HG03280 (cell line): ENCODE results near the gene NEUROG1.

Experiments
- ATAC-seq: cut with Tn5 transposase; IDR thresholded peaks from one replicate; pipeline ENCODE4 v1.9.1; 2021; ENCODE audit warnings: mild to moderate bottlenecking, moderate library complexity; ENCODE audit not compliant: unreplicated experiment

The NEUROG1 gene

DNA sequence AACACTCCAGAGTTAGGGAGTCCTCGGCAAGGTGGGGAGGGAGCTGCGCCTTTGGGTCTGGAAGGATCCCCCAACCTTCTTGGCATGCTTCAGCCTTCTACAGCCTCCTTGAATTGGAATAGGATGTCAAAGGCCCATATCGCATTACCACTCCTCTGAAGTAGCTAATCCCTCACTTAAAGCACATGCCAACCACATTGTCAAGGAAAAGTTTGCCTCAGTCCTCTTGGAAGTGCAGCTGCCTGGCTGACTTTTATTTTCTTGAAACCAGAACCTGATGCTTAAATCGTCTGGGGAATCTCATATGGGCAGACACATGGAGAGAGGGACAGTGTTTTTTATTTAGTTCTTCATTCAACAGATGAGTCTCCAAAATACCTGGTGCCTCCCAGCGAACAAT is 28.6 kb upstream of the NEUROG1 start:
- ATAC-seq, result no peak

DNA sequence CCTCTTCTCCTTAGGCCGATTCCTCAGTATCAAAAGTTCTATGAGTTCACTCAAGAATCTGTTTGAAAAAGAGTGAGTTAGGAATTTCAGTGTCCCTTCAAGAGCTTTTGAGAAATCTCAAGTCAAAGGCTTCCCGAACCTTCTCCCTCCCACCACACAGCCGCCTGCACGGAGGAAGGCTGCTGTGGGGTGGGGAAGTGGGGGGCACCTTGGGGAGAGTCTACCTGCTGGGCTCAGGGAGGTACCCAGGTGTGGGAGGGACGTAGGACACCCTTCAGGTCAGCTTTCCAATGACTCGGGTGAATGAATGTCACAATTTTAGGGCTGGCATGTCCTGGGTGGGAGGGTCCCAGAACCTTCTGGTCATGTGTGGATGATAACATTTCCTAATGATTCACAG is 25.5 kb upstream of the NEUROG1 start:
- ATAC-seq, result no peak

DNA sequence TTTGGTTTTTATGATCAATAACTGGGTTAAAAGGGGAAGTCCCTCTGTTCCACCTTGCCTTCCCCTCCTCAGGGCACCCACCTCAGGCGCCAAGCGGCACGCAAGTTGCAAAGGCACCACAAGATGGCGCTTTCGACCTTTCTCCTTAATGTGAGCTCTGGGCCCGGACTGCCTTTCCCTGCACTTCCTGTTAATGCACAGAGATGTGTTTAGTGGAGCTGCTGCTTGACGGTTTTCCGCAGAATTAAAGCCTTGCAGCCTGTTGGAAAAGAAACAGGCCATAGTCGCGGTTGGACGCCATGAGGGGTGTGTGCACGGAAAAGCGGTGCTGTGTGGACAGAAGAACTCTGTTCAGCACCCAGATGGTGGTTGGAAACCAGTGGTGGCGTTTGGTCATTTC is 25.1 kb upstream of the NEUROG1 start:
- peak; percentile 95 for ATAC-seq

DNA sequence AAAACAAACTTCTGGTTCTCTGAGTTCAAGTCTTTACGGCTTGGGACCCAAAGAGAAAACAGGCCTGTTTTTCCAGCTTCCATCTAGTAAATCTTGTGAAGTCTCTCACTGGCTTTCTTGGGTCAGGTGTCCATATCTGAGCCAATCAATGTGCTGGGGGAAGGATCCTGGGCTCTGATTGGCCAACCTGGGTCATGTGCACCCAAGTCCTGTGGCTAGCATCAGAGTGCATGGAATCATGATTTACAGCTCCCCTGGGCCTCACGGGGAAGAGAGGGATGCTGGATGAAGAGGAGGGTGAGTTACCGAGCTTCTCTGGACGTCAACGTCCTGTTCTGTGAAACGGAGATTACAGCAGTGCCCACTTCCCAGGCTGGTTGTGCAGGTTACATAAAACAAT is 23.6 kb upstream of the NEUROG1 start:
- no peak for ATAC-seq

DNA sequence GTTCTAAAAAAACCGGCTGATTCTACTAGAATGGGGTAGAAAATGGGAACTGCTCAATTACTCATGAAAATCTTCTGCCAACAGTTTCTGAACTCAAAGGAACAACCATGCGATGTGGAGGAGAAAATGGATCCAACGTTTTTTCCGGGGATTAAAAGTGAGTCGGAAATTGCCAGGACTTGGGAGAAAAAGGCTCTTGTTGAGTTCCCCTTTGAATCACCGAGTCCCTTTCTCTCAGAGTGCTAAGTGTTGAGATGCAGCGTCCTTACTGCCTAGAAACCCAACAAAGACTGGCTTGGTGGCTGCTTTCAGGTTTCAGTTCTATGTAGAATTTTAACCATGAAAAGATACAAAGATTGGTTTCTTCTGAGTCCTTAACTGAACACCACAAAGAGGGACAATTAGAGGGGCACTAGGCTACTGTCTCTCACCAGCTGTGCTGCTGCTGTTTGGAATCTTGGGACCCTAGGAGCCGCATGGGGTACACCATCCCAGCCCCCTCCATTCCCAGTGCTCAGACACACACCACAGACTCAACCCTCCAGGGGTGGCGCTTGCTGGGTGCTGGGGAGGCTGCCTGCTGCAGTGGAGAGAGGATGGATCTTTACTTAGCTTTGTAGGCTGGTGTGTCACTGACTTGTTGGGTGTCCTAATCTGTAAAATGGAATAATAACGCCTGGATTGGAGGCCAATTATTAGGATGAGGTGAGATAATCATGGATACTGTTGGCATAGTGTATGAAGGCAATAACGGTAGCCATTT is 21.5 kb upstream of the NEUROG1 start:
- no peak for ATAC-seq

DNA sequence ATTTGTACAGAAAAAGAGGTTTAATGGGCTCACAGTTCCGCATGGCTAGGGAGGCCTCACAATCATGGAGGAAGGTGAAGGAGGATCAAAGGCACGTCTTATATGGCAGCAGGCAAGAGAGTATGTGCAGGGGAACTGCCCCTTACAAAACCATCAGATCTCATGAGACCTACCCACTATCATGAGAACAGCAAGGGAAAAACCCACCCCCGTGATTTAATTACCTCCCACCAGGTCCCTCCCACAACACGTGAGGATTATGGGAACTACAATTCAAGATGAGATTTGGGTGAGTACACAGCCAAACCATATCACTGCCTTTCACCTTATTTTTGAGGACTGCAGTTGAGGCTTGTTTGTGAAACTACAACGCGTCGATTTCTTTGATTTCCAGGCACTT is 20.9 kb upstream of the NEUROG1 start:
- ATAC-seq, result no peak

DNA sequence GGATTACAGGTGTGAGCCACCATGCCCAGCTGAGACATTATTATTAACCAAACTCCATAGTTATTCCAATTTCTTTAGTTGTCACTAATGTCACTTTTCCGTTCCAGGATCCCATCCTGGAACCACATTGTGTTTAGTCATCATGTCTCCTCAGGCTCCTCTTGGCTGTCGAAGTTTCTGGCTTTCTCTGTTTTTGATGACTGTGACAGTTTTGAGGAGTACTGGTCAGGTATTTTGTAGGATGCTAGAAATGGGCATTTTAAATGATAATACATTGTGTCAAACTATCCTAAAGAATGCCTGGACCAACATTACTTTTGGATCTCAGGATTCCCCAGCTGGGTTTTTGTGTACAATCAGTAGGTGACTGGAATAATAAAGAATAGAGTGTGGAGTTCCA is 19.8 kb upstream of the NEUROG1 start:
- no peak for ATAC-seq

DNA sequence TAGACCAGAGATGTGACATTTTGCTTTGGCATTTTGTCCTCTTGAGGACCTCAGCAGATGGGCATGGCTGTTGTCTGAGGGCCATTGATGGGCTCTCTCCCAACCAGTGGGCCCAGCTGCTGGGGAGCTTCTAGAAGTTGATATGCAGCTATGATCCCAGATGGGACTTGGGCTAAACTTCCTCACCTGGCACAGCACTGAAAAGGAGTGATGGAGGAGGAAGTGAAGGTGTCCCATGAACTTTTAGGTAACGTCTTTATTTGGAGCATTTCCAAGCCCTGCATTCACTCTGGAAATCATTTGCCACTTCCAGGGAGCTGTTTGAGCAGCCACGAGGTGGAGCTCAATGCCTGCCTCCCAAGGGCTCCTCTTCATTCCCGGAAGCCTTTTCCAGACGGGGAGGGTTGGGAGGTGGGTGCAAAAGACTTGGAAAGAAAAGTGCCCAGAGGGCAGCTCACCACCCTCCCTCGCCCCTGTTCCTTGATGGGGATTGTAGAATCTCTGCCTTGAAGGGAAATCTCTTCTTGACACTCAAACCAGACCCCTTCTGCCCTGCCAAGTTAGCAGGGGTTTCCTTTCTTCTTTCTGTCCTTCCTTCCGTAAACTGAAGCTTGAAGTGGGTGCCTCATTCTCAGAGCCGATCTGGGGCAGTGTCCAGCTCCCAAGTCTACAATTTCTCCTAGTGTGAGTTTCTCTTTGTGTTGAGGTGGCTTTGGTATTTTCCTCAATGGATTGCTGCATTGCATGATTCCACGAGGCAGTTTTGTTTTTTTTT is 18.1 kb upstream of the NEUROG1 start:
- no peak for ATAC-seq

DNA sequence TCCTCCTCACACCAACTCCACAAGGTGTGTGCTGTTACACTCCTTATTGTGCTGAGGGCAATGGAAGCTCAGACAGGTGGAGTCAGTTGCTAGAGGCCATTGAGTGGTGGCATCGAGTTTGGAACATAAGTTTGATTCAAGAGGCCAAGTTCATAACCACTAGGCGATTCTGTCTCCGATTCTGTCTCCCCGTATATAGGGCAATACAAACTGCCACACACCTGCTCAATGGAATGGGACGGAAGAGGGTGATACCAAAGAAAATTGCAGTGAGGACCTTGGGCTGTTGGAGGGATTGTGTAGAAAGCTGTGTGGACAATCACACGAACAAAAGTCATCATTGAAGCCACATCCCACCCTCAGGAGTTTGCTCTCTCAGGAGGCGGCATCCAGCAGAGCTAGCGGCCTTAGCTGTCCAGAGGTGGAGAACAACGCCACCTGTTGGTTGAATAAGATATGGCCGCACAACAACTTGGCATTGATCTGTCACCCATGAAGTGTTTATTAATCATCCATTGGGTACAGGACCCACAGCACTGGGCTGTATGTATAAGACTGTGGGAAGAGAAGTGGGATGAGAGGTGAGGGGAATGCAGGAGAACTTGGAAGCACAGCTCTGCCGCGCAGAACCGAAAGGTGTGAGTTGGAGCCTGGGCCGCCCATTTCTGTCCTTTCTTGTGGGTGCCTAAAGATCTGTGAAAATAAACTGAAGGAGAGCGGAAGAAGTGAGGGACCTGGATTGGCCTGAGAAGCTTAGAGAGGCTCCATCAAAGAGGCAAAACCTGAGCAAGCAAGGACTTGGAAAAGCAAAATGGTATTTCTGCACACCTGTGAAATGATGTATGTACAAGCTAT is 16.1 kb upstream of the NEUROG1 start:
- peak; percentile 74 for ATAC-seq

DNA sequence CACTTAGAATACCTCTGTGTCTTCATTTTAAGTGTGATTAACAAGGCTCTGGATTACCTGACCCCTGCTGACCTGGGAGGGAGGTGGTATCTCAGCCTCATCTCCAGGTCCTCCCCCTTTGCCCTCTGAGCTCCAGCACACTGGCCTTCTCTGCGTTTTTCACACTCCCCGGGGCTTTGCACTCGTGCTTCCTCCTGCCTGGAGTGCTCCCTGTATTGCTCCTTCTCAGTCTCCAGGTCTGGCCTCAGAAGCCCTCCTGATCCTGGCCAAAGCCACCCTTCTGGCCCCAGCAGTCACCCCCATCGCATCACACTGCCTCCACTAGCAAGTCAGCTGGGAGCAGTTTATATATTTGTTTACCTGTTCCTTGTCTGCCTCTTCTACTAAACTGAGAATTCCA is 13.6 kb upstream of the NEUROG1 start:
- ATAC-seq, result no peak

DNA sequence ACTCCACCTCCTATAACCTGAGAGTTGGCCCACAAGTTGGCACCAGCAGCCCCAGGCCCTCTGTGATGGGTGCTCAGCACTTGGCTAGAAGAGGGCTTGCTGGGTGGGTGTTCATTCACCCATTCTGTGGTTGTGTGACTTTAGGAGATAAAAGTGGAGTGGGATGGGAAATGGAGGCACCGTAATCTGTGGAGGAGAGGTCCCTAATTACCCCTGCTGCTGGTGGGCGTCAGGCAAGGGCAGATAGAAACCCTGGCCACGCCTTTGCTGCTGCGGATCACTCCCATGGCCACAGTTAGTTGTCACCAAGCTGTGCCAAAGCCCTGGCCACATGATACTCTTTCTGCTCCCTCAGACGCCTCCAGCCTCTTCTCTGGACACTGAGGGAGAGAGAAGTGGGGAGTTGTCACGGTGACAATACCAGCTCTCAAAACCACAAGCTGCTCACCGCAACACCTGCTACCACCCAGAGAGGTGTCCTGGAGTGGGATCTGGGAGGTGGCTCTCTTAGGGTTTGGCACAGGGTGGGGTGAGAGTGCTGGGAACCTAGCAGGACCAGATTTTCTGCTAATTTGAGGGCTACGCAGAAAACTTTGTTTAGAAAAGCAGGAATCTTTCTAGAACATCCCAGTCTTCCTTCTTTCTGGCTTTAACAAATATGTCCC is 12.0 kb upstream of the NEUROG1 start:
- ATAC-seq, result no peak

DNA sequence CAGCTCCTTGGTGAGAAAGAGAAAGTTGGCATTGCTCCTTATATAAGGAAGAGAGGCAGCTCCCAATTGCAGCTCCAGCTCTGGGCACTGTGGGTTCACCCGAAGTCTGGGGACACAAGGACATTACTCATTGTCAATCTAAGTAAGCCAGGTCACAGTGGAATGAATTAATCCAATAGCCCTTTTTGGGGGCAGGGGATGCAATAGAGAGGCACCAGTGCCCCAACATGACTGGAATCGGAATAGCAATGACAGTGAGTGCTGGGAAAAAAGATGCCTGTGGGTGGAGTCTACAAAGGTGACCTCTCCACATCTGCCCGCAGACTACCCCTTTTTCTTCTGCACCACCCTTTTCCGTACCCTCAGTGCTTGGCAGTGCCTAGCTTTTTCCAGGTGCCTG is 11.1 kb upstream of the NEUROG1 start:
- no peak for ATAC-seq

DNA sequence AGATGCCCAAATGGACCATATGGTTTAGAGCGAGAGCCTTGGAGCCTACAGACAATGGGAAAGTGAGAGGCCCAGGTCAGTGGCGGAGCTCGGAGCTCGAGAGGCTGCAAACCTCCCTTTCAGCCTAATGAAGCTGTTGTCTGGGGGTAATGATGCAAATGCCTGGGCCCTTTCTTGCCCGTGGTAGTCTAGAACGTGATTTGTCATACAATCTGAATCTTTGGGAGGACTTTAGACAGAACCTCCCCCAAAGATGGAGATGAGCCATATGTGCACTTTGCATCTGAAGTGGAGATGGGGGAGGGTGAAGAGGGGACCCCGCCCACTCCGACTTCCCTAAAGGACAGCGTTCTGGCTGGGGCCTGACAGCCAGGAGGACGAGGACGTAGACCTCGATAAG is 10.3 kb upstream of the NEUROG1 start:
- ATAC-seq, result no peak

DNA sequence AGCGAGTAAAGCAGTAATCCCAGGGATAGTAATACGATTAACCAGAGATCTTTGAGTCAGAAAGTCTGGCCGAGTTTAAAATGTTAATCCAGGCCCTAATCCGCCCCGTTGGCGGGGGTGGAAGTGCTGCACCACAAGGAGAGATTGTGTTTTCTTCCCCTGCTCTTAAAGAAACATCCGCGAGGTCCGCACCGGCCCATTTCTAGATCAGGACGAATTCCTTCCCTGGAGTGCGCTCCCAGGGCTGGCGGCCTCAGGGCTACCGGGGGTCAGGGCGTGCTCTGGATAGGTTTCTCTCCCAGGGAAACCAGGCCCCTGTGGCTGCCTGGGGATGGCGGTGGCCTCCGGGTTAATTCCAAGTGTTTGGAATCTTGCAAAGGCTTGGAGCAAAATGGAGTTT is 9.3 kb upstream of the NEUROG1 start:
- ATAC-seq, result no peak

DNA sequence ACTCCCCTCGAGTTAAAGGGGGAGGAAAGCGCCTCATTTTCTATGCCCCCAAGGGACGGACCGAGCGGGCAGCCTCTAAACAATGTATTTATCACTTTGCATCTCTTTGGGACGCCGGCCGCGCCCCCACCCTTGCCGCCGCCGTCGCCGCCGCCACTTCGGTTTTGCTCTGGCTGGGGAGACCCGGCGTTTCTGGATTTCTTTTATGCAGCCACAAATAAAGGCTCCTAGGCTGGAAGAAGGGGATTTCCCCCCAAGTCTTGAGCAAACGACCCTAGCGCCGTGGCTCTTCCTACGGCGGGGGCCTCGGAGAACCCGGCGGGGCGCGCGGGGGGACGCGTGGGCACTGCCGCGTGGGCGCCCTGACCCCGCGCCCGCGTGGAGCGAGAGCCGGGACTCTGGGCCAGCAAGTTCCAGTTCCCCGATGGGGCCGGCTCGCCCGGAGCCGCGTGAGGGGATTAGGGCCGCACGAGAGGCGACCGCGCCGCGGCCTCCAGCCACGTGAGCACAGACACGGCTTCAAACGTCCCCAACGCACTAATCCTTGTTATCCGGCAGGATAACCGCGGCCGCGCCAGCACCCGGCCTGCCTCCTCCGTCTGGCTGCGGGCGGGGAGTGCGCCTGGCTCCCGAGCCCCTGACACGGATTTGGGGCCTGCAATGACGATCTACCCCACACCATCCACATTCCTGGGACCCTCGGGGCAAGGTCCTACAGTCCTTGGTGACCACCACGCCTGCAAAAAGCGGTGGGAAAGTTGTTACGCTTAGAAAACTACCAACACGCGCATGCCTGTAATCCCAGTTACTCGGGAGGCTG is 7.9 kb upstream of the NEUROG1 start:
- ATAC-seq, result no peak

DNA sequence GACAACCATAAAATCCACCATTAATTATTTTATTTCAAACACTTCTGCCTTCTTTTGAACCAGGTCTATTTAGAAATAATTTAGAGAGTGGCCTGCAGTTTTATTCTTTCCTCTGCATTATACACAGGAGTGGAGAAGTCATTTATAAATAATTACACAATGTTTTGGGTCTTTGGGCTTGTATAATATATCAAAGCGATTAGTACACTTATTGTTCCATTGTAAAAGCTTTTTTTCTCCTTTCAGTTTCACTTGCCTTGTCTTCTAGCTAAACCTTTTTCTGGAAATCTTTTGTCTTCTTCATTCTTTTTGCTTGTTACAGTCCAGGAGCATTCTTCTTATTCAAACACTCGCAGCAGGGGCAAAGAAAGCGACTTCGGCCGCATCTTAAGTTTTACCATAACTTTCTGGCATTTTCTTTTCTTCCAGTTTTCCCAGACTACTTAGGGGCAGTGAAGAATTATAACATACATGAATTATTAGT is 7.3 kb upstream of the NEUROG1 start:
- ATAC-seq, result no peak

DNA sequence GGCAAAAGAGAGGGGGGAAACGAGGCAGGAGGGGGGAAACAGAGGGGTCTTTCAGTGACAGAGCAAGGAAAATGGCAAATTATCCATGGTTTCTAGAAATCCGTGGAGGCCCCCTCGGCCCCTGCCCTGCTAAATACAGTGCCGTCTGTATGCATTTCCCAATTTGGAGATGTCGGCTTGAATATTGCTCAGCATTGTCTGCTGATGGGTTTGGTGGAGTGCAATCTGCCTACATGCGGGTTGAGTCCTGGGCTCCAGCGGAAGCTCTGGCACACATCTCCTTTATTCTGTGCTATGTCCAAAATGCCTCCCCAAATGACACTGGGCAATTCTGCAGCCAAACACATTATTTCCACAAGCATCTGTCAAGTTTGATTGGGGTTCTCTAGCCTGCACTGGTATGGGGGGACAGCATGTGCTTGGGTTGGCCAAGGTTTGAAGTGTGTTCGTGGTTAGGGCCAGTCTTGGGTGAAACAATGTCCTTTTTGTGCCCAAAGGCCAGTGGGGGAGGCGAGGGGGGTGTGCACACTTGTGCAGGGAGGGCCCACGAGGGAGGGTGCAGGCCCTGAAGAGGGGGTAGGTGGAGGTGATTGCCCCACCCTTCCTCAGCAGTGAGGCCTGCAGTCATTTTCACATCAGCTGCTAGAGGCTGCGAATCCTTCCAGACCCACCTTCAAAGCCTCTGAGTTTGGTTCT is 6.2 kb upstream of the NEUROG1 start:
- ATAC-seq, result no peak

DNA sequence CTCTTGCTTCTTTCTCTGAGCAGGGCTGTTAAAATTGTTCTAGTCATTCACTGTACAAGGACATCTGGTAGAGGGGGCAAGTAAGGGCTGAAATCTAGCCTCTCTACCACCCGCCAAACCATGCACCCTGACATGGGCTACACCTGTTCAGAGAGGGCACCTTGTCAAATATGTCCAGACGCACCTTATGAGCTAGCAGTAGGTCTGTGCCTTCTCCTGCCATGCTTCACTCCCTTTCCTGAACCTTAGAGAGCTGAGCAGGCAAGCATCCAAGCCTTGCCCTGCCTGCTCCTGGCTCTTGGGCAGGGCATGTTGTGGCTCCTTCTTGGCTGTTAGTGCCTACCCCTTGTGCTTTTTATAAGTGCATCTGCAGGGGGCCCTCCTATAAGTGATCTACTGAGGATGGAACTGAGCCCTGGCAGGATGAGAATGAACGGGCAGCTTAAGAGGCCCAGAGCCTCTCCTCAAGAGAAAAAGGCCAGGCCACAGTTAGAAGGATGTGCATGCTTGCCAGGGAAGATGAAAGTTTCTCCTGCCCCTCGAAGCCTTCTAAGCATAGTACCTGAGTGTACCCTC is 3.8 kb upstream of the NEUROG1 start:
- ATAC-seq, result no peak

DNA sequence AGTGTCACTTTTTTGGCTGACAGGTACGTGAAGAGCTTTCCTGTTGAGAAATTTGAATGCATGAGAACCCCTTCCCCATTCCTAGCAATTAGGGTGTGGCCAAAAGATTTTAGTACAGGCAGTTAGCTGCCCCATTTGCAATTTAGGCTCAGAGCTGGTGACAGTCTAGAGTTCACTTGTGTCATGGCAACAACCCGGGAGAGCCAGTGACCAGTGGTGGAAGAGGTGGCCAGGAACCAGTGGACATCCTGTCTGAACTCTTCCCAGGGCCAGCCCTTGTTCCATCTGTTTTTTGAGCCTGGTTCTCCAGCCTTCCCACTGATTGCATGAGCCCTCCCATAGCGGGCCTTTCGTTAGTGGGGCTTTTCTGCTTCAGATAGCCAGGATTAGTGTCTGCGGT is 2.5 kb upstream of the NEUROG1 start:
- no peak for ATAC-seq
